Stimulated activated CD4-positive, alpha-beta T cell treated with anti-CD3 and anti-CD28 coated beads, Interleukin-1b, Interleukin-23, amount 100 ng/mL, for 24 hours (primary cell): ENCODE results near the gene SFTPA1.
A peak's percentile ranks its signal among the peaks of the same experiment; 100 is the strongest.
"Not testable (repeated sequence)": the region's sequence is repeated elsewhere in the genome, so short reads cannot be mapped to it uniquely, and the experiment has no call there.

Experiments used
- DNase-seq, 4 experiments: peaks; one replicate each; pipeline ENCODE4 v3.0.0-alpha.2; 2020; ENCODE audit warnings: low read depth in 4 of 4, low spot score in 1 of 4

SFTPA1 gene

DNA sequence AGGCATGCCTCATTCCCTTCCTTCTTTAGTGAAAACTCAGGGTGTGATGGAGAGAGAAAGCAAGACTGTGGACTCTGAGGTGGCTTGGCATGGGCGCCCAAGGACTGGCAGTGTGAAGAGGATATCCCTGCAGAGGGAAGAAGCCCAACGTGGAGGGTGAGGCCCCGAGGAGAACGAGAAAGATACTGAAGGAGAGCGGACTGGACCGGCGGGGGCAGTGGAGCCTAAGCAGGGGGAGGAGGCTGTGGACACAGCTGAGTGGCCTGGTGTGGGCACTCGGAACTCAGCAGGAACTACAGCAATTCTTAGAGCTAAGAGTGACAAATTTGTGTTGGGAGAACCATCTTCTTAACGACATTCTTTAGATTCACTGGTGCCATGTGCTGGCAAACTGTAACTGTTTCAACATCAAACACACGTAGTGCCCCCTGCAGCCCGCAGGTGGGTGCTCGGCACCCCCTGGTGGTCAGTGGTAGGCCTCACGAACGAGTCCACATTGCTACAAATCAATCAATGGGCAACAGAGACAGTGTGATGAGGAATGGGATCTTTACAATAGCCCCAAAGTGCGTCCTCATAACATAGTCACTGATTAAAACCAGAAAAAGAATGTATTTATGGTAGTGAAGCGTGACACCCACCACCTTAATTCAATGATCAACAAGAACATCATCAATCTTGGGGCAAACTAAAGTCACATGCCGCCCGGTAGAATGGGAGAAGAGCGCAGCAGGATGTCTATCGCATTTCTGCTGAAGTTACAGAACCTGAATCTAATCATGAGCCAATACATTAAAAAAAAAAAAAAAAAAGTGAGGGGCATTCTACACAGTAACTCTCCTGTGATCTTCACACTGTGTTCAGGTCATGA is 2.0 kb upstream of the SFTPA1 start:
- DNase-seq, result peak in 2 of 4 experiments; percentile 2 to 16

DNA sequence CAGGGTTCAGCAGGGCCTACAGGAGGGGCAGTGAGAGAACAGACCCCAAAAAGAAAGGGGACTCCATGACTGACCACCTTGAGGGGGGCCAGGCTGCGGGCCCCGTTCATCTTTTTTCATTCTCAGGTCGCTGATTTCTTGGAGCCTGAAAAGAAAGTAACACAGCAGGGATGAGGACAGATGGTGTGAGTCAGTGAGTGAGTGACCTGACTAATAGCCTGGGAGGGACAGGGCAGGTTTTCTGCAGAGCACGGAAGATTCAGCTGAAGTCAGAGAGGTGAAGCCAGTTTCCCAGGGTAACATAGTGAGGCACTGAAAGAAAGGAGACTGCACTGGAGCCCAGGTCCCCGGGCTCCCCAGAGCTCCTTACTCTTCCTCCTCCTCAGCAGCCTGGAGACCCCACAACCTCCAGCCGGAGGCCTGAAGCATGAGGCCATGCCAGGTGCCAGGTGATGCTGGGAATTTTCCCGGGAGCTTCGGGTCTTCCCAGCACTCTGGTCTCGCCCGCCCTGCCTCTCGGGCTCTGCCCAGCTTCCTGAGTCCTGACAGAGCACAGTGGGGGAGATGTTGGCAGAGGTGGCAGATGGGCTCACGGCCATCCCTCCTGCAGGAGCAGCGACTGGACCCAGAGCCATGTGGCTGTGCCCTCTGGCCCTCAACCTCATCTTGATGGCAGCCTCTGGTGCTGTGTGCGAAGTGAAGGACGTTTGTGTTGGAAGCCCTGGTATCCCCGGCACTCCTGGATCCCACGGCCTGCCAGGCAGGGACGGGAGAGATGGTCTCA is 646 bp downstream of the SFTPA1 start:
- not testable (repeated sequence) for DNase-seq

DNA sequence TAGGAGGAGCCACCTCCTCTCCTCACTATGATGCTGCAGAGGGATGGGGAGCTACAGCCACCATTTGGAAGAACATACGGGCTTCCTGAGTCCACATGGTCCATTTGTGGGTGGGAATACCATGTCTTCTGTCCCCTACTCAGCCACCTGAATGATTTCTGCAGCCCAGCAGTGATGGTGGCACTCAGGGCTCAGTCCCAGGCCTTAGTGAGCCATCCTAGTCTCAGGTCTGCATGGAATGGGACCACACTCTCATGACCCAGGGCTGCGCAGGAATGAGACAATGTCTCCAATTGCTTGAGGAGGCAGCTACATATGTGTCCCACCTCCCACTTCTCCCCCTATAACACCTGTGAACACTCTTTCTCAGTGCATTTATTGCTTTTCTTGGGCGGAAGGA is 4.8 kb downstream of the SFTPA1 start:
- no peak for DNase-seq

DNA sequence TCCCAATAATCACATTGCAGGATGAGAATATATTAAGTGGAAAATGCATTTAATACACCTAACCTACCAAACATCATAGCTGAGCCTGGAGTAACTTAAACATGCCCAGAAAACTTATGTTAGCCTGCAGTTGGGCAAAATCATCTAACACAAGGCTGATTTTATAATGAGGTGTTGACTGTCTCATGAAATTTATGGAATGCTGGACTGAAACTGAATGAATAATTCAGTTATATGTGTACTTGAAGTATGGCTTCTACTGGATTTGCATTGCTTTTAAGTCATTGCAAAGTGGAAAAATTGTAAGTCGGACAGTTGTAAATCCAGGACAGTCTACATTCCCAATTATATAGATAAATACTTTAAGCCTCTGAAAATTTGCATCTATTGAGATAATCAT is 5.4 kb downstream of the SFTPA1 start:
- DNase-seq, result no peak

DNA sequence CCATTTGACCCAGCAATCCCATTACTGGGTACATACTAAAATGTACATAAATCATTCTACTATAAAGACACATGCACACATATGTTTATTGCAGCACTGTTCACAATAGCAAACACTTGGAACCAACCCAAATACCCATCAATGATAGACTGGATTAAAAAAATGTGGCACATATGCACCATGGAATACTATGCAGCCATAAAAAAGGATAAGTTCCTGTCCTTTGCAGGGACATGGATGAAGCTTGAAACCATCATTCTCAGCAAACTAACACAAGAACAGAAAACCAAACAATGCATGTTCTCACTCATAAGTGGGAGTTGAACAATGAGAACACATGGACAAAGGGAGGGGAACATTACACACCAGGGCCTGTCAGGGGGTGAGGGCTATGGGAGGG is 12.9 kb downstream of the SFTPA1 start:
- DNase-seq, result not testable (repeated sequence)

DNA sequence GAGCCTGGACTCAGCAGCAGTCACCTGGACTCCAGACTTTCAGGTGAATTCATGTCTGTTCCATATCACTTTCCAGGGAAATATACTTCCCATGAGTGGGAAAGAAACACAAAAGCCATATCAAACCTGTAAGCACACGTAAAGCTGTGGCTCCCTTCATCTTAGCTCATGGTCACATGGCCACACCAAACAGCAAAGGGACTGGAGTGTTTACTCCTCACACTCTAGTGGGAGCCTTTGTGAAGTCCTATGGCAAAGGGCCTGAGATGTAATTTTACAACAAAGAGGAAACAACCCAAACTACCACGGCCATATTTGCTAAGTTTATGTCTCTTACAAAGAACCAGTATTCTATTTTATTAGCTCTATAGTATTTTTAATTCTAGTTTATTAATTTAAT is 16.3 kb downstream of the SFTPA1 start:
- DNase-seq, result no peak

DNA sequence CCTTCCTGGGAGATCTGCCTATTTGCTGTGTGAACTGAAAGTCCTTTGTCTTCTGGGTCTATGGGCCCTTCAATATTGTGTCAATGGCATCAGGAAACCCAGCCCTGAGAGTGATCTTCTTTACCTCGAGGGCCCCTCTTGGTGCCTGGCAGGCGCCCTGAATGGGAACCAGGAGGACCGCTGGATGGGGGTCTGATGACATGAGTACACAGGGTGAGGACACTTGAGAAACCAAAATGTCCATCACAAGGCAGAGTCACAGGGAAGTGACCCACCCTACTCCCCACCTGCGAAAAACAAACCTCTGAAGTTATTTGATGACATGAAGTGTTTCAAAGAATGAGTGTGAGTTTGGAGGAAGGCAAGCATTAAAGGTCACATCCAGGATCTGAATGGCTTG is 17.3 kb downstream of the SFTPA1 start:
- no peak for DNase-seq

DNA sequence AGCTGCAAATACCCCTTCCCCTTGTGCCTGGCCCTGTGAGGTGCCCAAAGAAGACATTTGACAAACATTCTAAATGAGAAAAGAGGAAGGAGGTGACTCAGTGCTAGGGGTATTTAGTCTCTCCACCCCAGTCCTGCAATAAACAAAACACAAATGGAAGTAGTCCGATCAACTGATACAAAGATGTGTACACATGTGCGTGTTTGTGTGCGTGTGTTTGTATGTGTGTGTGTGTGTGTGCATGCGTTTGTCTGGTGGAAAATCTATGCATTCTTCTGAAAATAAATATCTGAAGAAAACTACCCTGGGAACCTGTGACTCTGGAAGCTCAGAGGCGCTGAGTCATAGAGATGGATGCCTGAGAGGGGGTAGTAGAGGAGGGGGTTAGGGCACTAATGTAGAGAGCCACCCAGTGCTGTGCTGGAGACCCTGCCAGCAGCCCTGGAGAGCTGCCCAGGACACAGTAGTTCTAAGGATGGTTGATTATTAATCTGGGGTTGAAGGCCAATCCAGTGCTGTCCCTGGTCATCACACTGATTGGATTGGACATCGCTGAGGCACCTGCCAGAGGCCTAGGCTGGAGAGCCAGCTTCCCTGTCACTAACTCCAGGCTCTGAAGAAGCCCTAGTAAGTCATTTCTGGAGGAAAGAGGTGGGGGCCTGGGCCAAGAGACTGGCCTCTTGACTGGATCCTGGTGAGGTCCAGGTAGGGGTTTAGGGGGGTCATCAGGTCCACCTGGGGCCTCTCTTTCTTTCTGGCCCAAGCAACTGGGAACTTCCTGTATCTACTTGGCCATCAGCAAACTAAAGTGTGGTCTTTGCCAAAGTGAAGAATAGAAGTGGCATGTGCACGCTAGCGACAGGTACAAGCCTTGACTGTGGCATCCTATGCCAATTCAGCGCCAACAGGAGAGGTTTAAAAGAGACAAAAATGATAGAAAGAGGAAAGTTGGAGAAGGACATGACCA is 18.5 kb downstream of the SFTPA1 start:
- no peak for DNase-seq

DNA sequence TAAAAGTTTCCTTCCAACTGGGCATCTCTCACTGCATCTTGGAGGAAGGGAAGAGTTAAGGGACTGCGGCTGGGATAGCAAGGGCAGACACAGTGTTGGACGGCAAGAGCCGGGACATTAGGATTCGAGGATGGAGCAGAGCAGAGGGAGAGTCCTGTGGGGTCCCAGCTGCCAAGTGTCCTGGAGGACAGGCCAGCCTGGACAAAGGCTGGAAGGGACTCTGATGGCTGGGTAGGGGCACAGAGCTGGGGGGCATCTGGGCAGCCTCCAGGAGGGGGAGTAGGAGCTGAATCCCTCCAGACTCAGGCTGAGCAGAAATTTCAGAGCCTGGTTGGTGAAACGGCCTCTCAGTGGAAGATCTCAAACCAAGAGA is 19.2 kb downstream of the SFTPA1 start:
- DNase-seq, result no peak

DNA sequence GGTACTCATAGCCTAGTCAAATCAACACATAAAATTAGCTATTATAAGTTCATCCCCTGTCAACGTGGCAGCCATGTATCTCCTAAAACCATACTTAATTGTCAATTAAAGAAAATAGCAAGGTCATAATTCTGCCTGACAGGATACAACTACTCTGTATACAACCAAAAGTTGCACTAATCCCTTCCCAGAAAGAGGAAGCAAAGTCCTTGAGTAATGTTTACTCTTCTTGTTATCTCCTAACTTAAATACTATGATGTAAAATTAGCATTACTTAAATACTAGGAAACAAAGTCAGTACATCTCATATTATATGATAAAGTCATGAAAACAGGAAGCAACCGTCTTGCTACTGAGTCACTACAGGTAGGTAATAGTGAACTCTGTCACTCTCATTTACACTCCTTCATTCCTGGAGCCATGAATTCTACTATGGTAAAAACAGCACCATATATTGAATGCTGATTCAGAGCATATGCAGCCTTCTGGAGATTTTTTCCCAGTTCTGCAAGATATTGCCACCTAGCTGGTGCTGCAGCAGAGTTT is 26.0 kb downstream of the SFTPA1 start:
- not testable (repeated sequence) for DNase-seq

DNA sequence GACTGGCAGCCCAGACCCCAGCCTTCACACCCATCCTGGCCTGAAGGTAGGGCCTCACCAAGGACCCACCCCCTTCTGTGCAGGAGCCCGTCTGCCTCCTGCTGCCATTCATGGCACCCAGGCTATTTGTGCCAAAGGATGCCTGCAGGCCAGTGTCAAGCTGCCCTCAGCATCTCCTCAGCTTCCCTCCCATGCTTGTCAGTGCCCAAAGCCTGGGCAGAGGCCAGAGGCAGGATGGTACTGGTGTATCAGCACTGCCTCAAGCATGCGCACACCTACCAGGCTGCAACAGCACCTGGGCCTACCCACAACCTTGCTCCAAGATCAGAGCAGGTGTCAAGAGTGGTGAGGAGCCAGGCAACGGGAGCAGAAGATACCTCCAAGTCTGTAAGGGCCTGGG is 27.6 kb downstream of the SFTPA1 start:
- DNase-seq, result no peak

DNA sequence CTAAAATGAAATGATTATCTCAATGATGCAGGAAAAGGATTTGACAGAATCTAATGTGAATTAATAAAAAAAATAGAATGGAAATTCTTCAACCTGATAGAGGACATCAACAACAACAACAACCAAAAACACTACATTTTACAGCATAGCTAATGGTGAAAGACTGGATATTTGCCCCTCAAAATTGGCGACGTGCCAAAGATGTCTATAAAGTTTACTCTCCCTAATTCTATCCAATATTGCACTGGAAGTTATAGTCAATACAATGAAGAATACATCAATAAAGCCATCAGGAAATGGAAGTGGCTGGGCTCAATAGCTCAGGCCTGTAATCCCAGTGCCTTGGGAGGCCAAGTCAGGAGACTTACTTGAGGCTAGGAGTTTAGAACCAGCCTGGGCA is 42.0 kb downstream of the SFTPA1 start:
- DNase-seq, result not testable (repeated sequence)

DNA sequence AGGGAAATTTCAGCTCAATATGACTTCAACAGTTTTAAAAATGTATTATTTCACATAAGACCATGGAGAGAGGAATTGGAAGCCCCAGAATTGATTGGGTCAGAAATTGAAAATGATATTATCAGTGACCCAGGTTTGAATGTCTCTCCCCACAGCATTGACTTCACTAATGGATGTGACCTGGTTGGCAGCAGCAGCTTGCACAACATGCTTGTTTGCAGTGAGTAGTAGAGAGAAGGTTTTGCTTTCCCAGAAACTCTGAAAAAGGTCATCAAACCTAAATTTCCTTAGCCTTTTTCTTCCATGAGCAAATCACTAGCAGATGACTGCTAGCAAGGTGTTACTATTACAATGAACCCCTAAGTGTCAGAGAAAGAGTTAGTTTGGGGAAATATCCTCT is 52.5 kb downstream of the SFTPA1 start:
- DNase-seq, result not testable (repeated sequence)

DNA sequence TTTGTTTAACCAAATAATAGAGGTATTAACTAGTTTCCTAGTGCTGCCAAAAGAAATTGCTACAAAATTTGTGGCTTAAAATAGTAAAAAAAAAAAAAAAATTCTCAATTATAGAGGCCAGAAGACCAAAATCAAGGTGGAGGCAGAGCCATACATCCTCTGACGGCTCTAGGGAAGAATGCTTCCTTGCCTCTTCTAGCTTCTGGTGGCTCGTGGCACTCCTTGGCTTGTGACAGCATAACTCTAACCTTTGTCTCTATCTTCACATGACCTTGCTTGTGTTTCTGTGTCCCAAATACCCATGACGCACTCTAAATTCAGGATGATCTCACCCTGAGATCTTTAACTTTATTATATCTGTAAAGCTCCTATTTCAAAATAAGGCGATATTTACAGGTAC is 53.9 kb downstream of the SFTPA1 start:
- not testable (repeated sequence) for DNase-seq
